ENCODE results near the gene OSM.

The OSM gene

DNA sequence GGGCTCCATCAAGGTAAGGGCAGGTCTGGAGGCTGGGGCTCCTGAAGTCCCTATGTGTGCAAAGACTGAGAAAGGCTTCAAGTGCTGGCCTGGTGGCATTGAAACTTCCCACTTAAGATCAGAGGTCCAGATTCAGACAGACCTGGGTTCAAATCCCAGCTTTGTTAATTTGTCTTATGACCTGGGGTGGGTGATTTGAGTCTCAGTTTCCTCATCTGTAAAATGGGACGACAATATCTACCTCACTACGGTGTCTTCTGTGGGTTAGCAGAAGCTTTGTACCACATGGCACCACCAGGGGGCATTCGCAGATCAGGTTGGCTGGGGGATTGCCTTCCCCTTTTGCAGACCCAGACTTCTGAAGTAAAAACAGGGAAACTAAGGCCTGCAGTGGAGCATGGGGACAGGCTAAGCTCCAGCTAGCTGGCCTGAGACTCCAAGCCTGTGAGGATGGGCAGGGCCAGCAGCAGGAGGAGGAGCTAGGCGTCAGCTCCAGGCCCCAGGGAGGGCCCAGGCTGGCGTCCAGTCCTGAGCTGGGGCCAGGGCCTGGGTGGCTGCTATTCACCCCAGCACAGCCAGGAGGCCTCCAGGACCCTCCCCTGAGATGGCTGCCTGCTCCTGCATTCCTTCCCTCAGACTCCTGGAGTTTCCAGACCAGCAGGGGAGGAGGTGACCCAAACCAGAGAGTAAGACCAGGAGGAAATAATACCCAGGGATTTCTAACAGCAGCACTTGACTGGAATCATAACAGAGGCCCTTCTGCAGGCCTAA is 21.2 kb upstream of the OSM start:
- DNase-seq = peak; percentile 92
- in situ Hi-C loops (cut with HindIII; ENCODE audit: low pct_ligation_motif_present, low pct_unique_long_range_greater_than_20kb, low sequenced_read_pairs) = no loop called here

DNA sequence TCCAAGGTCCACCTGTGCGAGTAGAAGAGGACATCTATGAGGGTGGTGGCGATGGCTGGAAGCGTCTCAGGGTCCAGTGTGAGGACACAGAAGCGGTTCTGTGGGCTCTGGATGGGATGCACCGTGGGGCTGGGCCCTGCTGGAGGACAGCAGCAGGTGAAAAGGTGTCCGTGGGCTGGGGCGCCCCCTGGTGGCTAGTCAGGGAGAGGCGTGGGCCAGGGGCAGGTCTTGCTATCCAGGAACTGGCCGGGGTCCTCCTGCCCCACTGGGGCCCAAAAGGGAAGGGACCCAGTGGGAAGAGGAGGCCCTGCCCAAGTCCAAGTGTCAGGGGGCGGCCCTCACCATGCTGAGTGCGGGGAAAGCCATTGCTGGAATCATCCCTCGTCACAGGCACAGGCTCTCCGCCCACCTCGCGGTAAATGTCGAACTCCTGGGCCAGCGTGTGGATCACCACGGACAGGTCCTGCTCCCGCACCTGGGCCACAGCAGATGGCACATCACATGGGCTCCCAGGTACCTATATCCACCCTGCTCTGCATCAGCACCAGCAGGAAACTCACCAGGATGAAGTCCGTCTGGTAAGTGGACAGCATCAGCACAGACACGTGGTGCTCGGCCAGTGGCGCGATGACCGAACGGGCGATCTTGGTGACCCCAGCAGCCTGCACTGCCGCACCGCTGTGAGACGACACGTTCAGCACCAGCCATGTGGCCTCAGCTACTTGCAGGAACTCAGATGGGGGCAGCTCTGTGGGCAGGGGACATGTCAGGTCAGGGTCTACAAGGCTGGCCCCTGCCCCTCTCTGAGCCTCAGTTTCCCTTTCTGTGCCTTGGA is 20.4 kb upstream of the OSM start:
- in situ Hi-C loops (cut with HindIII; ENCODE audit: low pct_ligation_motif_present, low pct_unique_long_range_greater_than_20kb, low sequenced_read_pairs) = no loop called here
- DNase-seq = peak; percentile 59

- in situ Hi-C loops (cut with HindIII; ENCODE audit: low pct_ligation_motif_present, low pct_unique_long_range_greater_than_20kb, low sequenced_read_pairs) = no loop called here
- DNase-seq = no peak
These were observed 19.7 kb upstream of the OSM start for GRCh38 chr22:30286331-30286730.

- in situ Hi-C loops (cut with HindIII; ENCODE audit: low pct_ligation_motif_present, low pct_unique_long_range_greater_than_20kb, low sequenced_read_pairs) = no loop called here
- no peak for DNase-seq
These were observed 19.2 kb upstream of the OSM start for GRCh38 chr22:30285846-30286200.

DNA sequence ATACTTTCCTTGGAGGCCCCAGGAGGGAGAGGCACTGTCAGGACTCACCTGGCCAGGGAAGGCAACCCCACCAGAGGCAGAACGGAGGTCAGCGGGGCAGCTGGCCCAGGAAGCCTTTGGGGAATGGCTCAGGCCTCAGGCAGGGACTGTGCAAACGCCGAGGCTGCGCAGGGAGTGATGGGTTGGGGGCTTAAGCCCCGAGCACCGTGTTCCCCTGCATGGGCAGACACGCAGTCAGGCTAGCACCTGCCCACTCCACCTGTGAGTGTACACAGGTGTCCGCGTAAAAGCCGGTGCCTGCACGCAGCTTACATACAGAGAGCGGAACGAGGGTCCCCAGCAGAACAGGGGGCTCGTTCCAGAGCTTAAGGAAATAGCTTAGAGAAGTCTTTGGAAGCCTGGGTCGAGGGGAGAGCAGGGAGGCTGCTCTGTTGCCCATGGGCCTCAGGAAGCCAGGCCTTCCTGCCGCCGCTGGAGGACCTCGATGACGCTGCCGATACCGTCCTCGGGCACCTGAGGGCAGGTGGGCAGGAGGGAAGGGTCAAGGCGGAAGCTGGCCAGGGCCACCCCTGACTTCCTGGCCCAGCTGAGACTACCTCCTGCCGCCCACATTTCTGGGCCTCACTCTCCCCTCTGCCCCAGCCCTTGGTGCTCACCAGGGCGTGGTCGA is 18.7 kb upstream of the OSM start:
- in situ Hi-C loops (cut with HindIII; ENCODE audit: low pct_ligation_motif_present, low pct_unique_long_range_greater_than_20kb, low sequenced_read_pairs) = no loop called here

DNA sequence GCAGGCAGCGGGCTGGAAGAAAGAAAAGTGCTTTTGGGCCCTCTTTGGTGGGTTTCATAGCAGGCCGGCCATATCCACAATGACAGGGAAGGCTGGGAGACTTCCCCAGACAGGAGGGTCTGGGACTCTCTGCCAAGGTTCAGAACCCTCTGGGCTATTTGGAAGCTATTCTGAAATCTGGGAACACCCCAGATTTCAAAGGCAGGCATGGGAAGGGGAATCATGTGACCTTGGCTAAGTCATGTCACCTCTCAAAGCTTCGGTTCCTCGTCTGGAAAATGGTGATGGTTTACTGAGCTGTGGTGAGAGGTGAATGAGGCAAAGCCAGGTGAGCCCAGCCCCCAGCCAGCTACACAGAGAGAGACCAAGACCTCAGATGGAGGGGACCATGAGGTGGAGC is 18.0 kb upstream of the OSM start:
- in situ Hi-C loops (cut with HindIII; ENCODE audit: low pct_ligation_motif_present, low pct_unique_long_range_greater_than_20kb, low sequenced_read_pairs) = no loop called here
- DNase-seq = no peak

More for the DNA sequence above, 18.7 kb upstream of the OSM start:
- no peak for DNase-seq

- in situ Hi-C loops (cut with HindIII; ENCODE audit: low pct_ligation_motif_present, low pct_unique_long_range_greater_than_20kb, low sequenced_read_pairs) = no loop called here
- no peak for DNase-seq
These were observed 17.5 kb upstream of the OSM start for GRCh38 chr22:30284172-30284571.

DNA sequence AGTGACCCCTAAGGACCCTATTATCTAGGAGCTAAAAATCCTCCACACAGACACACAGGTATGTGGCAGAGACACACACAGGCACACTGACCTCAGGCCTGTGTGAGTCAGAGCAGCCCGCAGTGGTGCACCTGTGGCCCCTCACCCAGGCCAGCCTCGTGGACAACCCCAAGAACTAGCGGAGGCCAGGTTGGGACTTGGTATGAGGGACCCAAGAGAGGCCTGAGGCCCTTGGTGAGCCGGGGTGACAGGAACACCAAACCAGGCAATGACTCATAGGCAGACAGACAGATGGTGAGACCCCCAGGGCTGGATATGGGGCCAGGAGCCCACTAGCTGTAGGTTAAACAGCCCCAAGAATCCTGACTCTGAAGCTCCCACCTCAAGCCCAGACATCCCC is 16.7 kb upstream of the OSM start:
- no peak for DNase-seq
- in situ Hi-C loops (cut with HindIII; ENCODE audit: low pct_ligation_motif_present, low pct_unique_long_range_greater_than_20kb, low sequenced_read_pairs) = no loop called here

DNA sequence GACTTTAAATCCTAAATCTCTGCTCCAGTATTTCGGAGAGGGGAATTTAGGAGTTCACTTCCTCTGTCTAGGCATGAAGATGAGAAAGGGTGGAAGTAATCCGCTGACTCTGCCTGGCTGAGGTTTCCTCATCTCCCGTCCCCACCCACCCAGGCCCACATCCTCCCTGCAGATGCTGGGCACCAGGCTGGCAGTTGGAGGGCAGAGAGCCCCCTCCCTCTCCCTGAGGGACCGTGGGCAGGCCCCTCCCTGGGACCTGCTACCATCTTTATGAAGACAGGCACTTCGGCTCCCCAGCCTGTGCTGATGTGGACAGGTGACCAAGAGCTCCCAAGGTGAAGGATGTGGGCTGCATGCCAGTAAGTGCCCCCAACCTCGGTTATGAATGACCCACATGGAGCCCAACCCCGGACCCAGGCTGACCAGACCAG is 16.0 kb upstream of the OSM start:
- no peak for DNase-seq
- in situ Hi-C loops (cut with HindIII; ENCODE audit: low pct_ligation_motif_present, low pct_unique_long_range_greater_than_20kb, low sequenced_read_pairs) = no loop called here

- DNase-seq = no peak
- in situ Hi-C loops (cut with HindIII; ENCODE audit: low pct_ligation_motif_present, low pct_unique_long_range_greater_than_20kb, low sequenced_read_pairs) = no loop called here
These were observed 13.9 kb upstream of the OSM start for GRCh38 chr22:30280505-30280904.

DNA sequence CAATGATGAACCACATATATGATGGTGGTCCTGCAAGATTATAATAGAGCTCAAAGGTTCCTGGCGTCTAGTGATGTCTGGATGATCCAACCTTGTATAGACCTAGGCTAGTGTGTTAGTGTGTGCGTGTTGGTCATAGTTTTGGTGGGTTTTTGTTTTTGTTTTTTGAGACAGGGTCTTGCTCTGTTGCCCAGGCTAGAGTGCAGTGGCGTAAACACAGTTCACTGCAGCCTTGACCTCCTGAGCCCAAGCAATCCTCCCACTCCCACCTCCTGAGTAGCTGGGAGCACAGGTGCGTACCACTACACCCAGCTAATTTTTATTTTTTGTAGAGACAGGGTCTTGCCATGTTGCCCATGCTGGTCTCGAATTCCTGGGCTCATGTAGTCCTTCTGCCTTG is 13.3 kb upstream of the OSM start:
- in situ Hi-C loops (cut with HindIII; ENCODE audit: low pct_ligation_motif_present, low pct_unique_long_range_greater_than_20kb, low sequenced_read_pairs) = no loop called here
- no peak for DNase-seq

DNA sequence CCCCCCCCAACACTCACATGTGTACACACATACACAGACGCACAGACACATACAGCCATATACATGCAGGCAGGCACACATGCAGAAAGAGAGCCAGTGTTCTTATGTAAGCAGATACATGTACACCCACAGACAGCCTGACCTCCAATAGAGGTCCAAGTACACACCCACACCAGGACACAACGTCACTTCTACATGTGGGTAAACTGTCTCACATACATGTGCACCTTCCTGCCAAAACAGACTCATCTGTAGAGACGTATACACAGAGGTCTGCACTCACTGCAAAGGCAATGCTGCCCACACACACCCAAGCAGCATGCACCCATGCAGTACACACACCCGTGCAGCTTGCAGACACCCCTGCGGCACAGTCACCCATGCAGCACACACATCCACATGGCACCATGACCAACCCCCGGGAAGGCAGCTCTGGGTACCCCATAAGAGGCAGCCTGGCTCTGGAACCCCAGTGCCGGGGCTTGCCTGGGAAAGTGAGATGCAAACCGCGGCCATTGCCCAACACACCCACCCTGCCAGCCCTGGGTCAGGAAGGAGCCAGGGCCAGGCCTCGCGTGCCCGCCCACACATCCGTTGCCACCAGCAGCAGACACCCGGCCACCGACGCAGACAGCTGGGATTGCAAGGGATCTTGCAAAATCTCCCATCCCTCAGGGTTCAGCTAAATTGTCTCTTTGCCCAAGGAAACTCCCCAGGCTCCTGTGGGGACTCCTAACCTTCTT is 12.6 kb upstream of the OSM start:
- in situ Hi-C loops (cut with HindIII; ENCODE audit: low pct_ligation_motif_present, low pct_unique_long_range_greater_than_20kb, low sequenced_read_pairs) = no loop called here
- no peak for DNase-seq

GRCh38 chr22:30277547-30278344 is 11.1 kb upstream of the OSM start:
- in situ Hi-C loops (cut with HindIII; ENCODE audit: low pct_ligation_motif_present, low pct_unique_long_range_greater_than_20kb, low sequenced_read_pairs) = no loop called here
- no peak for DNase-seq

GRCh38 chr22:30276039-30276438 is 9.4 kb upstream of the OSM start:
- in situ Hi-C loops (cut with HindIII; ENCODE audit: low pct_ligation_motif_present, low pct_unique_long_range_greater_than_20kb, low sequenced_read_pairs) = no loop called here
- no peak for DNase-seq

DNA sequence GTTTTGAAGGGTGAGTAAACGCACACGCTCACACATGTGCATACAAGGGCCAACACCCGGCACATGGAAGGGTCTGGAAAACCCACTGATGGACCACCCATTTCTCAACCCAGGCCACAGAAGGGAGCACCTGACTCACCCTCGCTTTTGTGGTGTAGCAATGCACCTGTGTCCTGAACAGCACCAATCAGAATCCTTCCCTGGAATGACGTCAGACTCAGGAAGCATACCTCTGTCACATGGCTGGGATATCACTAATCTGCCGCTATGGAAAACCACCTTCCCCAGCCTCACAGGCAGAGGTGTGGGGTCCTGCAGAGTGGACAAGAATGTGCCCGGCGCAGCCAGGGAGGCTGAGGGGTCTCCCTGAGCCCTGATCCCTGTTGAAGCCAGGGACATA is 9.0 kb upstream of the OSM start:
- in situ Hi-C loops (cut with HindIII; ENCODE audit: low pct_ligation_motif_present, low pct_unique_long_range_greater_than_20kb, low sequenced_read_pairs) = no loop called here
- DNase-seq = no peak

DNA sequence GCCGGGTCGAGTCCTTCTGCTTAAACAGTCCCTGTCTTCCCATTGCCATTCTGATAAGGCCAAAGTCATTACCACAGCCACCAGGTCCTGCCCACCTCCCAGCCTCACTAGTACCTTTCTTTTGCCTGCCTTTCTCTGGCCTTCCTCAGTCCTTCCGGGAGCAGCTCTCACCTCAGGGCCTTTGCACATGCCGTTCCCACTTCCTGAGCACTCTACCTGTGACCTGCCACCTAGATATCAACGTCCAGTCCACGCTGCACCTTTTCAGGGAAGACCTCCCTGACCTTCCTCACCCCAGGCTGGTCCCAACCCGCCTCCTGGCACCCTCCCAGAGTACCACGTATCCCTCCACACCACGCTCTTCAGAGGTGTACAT is 7.8 kb upstream of the OSM start:
- in situ Hi-C loops (cut with HindIII; ENCODE audit: low pct_ligation_motif_present, low pct_unique_long_range_greater_than_20kb, low sequenced_read_pairs) = no loop called here

DNA sequence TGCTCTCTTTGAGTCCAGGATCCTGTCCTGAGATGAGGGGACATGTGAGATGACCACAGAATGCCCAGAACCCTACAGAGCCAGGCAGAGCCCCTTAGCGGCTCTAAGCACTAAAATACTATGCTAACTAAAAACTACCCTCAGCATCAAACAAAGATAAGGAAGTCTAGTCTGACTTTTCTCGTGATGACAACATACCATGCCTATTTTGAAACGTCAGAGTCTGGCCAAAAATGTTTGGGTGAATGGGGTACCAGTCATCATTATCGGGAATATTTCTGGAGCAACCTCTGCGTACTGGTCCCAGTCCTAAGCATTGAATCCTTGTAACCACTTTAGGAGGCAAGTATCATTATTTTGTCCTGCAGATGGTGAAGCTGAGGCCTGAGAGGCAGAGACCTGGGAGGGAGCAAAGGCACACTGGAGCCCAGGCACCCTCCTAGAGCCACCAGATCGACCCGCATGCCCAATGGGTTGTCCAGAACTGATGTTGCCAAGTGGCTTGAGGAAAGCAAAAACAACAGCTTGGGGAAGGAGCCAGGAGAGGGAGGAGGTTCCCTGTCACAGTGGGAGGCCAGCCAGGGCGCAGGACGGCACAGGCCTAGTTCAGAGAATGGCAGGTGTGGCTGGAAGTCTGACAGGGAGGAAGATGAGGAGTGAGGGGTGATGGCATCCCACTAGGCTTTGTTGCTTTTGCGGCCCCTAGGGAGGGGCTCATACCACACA is 7.2 kb upstream of the OSM start:
- in situ Hi-C loops (cut with HindIII; ENCODE audit: low pct_ligation_motif_present, low pct_unique_long_range_greater_than_20kb, low sequenced_read_pairs) = no loop called here

More for the DNA sequence above, 7.8 kb upstream of the OSM start:
- no peak for DNase-seq

More for the DNA sequence above, 7.2 kb upstream of the OSM start:
- DNase-seq = no peak

Data from ACHN (cell line).